GM12801 (cell line): ENCODE data around the gene KLHL18.

Source experiments
- CTCF ChIP-seq: IDR thresholded peaks from one replicate; pipeline ENCODE4 v1.5.1; 2011; ENCODE audit warnings: control low read depth; ENCODE audit not compliant: insufficient read length; ENCODE audit errors: extremely low read depth

Gene KLHL18

DNA sequence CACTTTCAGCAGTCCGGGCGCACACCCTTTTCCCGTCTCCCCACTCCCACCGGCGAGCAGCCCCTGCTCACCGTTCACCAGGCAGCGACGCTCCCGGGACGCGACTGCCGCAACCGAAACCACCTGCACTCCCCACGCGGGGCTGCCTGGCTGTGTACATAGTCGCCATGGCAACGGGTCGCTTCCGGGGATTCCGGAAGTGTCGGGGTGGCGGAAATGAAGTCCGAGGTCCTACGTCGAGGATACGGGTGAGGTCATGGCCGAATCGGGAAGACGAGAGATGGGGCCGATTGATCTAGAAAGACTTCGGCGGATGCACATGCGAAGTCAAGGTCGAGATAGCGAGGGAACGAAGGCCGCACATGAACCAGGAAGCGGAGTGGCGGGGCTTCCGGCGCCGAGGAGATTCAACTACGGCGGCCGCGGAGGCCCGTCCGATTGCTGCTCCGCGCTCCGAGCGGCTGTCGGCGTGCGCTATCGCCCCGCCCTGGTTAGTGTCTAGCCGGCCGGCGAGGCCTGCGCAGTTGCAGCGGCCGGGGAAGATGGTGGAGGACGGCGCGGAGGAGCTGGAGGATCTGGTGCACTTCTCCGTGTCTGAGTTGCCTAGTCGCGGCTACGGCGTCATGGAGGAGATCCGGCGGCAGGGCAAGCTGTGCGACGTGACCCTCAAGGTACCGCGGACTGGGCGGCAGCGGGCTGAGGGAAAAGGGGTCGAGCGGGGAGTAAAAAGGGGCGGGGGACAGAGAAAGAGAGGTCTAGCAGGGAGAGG, at the start of gene KLHL18, which contains the start of gene KIF9:
TSS of gene KLHL18 (plus strand) at position 521 of the 769 bp plus-strand sequence. CDS start at position 543, 22 bp downstream.
TSS of gene KIF9 (minus strand) at position 376 of the 769 bp plus-strand sequence. CDS start 5,425 bp downstream, outside the sequence.
- no peak for TF ChIP-seq CTCF

DNA sequence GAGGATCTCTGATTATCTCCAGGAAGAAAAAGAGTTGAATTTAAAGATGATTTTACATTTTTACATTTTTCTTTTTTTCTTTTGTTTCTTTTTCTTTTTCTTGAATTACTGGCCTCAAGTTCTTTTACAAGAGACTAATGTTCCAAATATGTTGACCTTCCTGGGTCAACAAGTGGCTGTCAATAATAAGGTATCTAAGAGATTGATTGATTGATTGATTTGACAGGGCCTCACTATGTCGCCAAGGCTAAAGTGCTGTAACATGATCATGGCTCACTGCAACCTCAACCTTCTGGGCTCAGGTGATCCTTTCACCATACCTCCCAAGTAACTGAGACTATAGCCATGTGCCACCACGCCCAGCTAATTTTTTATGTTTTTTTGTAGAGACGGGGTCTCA, 44.7 kb upstream of the KLHL18 start:
- no peak for TF ChIP-seq CTCF

GRCh38 chr3:47239929-47240328, 42.8 kb upstream of the KLHL18 start:
- TF ChIP-seq CTCF = no peak

- TF ChIP-seq CTCF = no peak
Observed at GRCh38 chr3:47243419-47244147, 39.2 kb upstream of the KLHL18 start.

DNA sequence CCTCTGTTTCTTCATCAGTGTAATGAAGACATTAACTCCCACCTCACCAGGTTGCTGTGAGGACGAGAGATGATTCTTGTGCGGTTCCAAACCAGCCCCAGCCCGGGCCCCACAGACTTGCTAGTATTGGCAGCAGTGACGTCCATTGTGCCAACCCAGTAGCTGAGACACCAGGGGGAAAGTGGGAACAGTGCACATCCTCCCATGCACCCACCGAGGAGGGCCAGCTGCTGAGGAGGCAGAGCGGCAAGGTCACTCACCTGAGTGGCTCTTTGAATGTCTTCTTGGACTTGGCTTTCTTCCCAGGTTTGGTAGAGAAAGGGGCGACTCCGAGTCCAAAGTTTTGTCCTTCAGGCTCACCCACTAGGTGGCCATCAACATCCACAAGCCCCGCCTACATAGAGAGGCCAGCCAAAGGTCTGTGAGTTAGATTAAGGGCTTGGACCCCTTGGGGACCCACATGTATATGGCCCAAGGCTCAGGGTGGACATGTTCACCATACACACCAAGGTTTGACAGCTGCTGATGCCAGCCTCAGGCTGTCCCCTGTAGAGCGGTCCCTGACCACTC, 38.1 kb upstream of the KLHL18 start:
- no peak for TF ChIP-seq CTCF

GRCh38 chr3:47245271-47245670, 37.5 kb upstream of the KLHL18 start:
- no peak for TF ChIP-seq CTCF
